Measurements from ENCODE around the gene BCL2.
"Not testable (repeated sequence)": the region's sequence is repeated elsewhere in the genome, so short reads cannot be mapped to it uniquely, and the experiment has no call there.

Gene BCL2

DNA sequence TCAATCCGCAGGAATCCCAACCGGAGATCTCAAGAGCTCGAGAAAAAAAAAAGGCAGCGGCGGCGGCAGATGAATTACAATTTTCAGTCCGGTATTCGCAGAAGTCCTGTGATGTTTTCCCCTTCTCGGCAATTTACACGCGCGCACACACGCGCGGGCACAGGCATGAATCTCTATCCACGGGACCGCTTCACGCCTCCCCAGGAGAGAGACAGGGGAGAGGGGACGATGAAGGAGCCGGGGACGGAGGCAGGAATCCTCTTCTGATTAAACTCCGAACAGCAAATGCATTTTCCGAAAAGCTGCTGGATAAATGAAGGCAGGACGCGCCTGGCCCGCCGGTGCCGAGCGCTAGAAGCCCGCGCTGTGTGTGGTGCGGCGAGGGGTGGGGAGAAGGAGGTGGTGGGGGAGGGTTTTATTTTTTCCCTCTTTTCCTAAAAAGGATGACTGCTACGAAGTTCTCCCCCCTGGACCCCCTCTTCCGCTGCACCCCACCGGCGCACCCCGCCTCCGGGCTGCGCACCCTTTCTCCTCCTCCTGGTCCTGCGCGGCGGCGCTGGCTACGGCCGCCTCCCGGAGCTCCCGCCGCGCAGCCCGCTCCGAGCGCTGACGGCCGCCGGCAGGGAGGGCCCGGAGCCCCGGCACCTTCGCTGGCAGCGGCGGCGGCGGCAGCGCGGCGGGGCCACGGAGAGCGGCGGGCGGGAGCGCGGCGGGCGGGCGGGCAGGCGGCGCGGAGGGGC lies at the start of gene BCL2:
Gene BCL2 (minus strand): TSS at position 387 of the 740 bp plus-strand sequence.
- no peak for DNase-seq (ENCODE audit: low spot score)

DNA sequence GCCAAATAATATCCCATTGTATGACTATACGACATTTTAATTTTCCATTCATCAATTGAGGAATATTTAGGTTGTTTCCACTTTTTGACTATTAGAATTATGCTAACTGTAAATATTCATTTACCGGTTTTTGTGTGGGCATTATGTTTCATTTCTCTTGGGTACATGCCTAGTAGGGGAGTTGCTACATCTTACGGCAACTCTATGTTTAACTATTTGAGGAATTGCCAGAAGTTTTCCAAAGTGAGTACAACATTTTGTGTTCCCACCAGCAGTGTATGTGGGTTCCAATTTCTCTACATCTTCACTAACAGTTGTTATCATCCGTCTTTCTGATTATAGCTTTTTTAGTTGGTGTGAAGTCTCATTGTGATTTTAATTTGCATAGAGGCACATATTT lies 49.0 kb upstream of the BCL2 start:
- no peak for DNase-seq (ENCODE audit: low spot score)

DNA sequence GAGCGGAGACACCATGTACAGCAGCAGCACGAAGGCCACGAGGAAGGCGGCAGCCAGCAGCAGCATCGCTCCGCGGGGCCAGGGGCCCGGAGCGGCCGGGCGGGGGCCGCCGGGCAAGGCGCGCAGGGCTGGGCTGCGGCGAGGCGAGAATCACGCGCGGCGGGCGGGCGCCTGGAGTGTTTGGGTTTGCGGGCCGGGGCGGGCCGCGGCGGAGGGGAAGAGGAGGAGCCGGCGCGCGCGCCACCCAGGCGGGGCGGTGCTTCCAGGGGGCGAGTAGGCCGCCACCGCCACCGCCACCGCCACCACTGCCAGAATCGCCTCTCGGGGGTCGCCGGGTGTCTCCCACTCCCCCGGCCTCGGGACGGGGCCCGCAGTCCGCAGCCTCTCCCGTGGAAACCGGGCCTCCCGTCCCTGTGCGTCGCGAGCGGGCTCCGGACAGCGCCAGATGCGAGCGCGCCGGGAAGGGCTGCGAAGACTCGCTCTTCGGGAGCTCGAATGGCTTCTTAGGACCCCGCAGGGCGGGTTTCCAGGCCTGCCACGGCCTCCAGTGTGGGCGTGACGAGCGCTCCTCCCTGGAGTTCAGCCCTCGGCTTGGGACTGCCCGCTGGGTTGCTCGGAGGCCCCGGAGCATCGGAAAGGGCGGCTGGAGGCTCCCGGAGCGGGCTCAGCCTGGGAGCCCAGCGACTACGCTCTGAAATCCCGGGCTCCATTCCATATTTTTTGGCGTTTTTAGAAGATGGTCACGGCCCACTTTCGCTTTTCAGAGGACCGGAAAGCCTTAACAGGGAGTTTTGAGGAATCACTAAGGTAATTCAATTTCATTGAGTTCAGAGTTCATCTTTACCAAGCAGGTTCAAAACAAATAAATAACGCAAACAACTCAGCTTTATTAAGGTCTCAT lies 47.7 kb upstream of the BCL2 start, which contains the start of gene KDSR:
Gene KDSR (minus strand): TSS at position 154 of the 901 bp plus-strand sequence. CDS start 88 bp downstream, at position 66.
- peak; percentile 80 for DNase-seq (ENCODE audit: low spot score)

DNA sequence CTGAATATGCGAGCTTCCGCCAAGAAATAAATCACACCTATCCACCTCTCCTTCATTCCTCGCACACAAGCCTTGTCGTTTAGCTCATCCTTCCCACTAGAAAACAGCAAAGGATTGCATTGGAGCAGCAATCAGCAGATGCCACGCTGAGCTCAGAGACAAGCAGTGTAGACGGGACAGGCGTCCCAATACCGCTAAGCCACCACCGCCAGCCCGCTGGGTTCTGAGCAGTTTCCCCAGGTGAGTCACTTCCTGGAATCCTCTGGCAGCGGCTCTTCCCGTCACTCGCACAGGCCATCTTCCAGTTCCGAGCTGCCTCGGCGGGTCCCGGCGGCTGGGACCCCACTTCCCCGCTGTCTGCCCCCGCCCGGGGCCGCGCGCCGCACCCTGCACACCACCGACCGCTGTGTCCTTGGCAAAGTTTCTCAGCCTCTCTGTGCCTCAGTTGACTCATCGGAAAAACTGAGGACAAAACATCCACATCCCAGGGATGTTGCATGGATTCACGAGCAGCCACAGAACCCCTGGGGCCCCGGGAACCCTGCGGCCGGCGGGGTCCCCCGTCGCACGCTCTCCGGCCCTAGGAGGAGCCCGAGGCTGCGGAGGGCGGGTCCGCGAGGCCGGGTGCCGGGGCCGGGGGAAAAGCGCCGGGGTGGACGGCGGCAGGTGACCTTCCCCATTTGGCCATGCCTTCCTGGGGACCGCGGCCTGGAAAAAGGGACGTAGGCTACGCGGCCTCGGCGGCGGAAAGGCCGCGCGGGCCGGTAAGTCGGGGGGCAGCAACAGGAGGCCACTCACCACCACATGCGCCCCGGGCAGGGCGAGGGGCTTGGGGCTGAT lies 46.9 kb upstream of the BCL2 start:
- peak; percentile 48 for DNase-seq (ENCODE audit: low spot score)

DNA sequence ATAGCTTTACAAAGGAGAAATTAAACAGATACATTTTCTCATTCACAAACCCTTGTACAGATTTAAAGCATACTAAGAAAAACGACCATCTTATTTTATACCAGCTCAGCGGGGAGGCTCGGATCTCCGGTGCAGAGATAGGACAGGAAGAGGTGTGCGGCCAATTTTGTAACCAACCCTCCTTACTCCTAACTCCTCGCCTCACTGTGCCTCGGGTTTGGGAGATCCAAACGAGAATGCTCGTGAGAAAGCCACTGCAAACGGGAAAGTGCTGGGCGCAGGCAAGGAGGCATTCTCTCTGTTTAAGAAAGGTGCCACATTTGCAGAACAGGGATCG lies 46.3 kb upstream of the BCL2 start:
- no peak for DNase-seq (ENCODE audit: low spot score)

DNA sequence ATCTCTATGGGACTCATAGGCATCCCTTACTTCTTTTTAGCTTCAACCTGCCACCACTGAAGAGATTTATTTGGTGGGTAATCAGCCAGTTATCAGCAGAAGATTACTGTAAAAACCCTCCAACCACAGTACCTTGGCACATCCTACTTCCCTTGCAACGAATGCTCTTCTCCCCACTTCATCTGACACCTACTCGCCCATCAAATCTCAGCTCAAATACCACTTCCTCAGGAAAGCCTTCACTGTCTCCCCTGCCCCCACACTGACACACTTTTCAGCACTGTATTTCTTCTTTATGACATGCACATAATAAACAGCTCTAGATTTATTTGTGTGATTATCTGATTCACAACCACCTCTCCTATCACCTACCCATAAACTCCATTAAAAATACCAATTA lies 44.4 kb upstream of the BCL2 start:
- no peak for DNase-seq (ENCODE audit: low spot score)

DNA sequence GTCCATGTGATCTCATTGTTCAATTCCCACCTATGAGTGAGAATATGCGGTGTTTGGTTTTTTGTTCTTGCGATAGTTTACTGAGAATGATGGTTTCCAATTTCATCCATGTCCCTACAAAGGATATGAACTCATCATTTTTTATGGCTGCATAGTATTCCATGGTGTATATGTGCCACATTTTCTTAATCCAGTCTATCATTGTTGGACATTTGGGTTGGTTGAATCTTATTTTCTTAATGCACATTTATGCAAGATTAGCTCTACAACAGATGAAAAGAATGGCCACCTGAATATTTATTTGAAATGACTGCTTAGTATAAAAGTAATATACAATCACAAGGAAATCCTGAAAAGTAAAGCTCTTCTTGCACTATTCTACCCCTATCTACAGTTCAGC lies 43.9 kb upstream of the BCL2 start:
- not testable (repeated sequence) for DNase-seq (ENCODE audit: low spot score)

DNA sequence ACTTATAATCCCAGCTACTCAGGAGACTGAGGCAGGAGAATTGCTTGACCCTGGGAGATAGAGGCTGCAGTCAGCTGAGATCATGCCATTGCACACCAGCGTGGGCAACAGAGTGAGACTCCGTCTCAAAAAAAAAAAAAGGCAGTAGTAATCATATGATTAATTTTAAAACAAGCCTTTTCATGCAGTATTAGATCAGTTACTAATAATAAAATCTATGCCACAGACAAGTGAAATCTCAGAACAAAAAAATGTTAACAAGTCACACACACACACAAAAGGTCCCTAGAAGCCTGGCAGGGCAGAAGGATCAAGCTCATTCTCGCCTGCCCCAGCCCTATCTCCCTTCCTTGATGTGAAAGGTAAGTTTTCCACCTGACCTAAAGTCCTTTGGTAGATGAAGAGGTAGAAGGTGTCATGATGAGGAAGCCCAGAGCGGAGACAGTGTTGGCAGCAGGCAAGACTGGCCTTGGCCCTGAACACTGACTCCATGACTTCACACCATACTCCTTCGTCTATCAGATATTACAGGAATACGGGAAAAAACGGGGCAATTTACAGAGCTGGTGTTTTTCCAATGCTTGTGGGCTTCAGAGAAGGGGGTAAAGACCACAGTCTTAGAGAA lies 36.8 kb upstream of the BCL2 start:
- DNase-seq (ENCODE audit: low spot score) = no peak

DNA sequence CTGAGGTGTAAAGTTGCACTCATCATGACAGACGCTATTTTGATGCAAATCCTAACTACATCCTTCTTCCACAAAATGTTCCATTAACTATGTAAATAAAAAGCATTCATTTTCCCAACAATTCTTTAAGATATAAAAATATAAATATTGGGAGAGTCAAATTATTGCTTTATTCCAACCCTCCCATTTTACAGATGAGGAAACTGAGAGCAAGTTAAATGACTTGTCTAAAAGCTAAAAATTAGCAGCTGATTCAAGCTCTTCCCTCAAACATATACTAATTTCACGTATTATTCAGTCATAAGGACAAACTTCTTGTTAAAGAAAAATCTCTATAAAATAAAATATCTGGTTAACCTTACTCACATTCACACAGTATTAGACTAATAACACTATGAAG lies 30.7 kb upstream of the BCL2 start:
- no peak for DNase-seq (ENCODE audit: low spot score)

DNA sequence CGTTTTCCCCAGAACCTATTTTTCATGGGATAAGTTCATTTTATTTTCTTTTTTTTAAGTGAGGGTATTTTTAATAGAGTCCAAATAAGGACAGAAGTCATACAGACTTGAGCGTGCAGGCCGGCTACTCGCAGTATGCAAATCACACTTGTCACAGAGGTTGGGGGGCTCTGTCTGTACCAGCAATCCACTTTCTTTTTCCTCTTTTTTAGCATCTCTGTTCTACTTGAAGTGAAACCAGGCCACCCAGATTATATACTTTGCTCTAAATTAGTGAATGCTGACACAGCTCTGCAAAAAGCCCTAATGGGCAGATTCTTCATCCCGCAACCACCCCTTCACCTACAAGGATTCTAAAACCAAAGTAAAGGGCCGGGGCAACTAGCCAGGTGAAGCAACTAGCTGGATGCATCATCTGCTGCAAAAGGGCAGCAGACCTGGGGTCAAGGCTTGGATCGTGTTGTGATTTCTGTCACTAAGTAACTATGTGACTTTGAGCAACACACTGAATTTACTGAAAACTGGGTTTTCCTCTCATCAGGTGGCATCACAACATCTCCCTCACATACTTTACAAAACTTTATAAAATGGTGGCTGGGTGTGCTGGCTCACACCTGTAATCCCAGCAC lies 29.1 kb upstream of the BCL2 start:
- DNase-seq (ENCODE audit: low spot score) = no peak

DNA sequence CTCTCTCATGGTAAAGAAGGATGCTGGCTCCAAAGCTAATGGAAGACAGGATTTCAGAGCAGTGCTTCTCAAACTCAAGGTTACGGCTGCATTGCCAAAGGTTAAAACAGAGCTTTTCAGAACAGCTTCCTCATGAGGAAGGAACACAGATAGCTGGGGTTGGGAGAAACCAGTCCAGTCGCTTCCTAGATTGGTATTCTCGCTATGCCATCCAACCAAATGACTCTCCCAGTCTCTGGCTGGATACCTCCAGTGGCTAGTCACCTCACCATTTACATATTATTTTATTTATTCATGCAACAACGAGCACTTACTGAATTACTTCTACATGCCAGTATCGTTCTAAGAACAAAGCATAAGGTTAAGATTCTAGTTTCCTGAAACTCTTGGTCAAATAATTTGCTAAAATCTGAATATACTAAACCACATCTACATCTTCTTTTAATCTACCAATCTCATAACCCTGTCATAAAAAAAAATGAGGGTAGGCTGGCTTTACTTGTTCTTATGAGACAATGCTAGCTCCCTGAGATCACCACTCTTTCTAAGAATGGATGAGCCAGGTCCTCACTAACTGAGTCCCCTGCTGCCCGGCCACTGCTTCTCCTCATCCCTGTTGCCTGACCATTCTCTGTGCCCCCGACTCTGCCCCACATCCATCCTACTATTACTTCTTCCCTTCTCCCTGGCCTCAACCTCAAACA lies 27.1 kb upstream of the BCL2 start:
- DNase-seq (ENCODE audit: low spot score) = no peak

DNA sequence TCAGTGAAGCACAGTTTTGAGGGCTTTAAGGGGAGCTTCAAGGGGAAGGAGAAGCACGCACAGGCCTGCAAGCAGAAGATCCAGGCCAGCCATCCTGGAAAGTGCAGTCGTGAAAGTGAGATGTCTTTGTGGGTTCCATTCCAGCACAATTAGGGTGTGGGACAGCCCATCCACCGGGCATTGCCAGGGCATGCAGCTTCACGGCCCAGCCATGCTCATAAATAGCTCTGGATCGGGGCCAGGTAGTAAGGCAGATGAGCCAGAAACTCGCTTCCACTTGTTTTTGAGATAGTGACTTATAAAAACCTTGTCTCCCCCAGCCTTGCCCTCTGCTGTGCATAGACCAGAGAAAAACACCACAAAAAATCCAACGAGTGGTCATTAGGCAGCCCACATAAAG lies 26.5 kb upstream of the BCL2 start:
- no peak for DNase-seq (ENCODE audit: low spot score)

DNA sequence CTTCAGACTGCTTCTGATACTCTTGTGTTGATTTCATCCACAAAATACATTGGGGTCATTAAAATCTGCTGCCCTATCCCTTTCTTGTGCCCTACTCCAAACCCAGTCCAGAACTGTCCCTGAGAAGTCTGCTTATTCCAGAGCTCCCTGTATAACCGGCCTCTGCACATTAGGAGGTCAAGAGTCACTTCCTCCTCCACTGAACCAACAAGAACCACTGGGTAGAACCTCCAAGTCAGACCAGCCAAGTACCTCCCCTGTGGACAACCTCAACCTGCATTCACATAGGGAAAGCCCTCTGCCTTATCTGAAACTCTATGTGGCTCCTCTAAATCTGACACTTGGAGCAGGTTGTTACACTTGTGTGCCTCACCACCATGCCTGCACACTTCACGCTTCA lies 25.3 kb upstream of the BCL2 start:
- no peak for DNase-seq (ENCODE audit: low spot score)

DNA sequence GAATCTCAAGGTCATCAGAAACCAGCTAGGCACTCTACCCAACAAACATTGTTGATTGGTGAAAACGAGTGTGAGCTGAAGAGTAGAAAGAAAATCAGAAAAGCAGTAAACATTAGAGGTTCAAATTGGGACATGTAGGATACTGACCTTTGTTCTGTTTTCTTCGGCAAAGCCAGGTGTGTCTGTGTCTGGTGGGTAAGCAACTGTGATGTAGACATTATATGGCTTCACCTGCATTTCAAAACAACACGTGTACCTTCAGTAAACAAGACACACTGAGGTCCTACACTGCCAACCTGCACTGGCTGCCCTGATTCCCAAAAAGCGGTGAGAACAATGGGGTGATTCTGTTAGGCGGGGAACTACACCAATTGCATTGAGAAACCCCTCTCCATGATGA lies 24.7 kb upstream of the BCL2 start:
- DNase-seq (ENCODE audit: low spot score) = no peak

DNA sequence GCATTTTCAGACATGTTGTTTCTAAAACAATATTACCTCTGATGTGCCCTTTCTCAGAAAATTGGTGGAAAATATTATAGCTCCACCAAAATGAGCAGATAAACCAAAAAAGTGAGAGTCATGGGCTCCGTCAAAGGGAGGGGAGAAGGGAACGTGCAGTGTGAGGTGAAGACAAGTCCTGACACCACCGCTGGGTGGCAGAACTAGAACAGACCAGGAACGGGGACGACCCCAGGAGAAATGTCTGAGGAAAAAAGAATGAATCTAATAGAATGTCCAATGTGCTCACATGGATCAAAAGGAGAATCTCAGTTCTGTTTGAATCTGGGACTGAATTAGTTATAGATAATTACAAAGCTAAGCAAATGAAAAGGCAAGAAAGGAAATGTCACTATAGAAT lies 22.6 kb upstream of the BCL2 start:
- DNase-seq (ENCODE audit: low spot score) = peak; percentile 60

DNA sequence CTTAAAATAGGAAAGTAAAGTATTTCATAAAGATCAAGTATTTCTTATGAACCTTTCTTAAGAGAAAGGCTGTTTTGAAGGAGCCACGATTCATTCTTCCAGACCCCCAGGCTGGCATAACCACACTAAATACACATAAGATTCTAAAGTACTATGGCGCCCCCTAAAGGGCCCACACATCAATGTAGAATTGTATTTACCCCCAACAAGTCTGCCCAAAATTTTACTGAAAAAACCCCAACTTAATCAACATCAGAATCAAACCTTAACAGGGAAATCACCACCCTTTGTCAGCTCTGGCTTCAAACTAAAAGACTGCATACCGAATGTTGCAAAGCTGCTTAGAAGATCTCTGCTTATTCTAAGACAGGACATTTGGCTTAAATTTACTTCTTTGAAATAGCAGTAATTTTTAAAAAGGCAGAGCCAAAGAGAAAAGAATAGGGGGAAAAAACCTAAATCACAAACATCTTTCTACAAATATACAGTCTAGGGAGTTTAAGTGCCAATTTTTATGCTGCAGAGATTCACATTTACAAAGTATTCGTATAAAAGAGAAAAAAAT lies 20.4 kb upstream of the BCL2 start:
- DNase-seq (ENCODE audit: low spot score) = no peak

DNA sequence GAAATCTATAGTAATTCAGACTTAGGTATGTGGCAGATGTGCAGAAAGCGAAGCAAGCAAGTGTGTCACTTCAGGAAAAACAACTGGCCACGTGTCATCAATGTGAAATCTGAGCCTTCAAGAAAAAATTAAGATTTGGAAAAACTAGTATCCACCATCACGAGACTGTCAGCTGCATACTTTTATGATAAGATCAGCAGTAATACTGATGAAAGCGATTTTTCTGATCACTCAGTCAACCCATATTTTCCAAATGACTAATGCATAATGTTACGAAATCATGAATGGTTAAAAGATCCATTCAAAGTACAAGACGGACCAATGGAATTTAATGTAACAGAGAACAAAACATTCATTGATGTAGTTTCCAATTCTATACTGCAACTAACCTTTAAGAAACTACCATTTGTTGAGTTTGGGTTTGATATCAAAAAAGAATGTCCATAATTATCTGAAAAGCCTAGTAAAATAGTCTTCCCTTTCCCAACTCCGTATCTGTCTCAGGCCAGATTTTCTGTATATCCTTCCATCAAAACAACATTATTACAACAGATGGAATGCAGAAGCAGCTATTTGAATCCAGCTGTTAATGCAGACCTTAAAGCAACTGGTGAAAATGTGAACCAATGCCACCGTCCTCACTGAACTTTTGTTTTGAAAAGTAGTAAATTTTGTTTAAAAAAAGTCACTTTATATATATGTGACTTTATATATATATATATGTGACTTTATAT lies 17.0 kb upstream of the BCL2 start:
- no peak for DNase-seq (ENCODE audit: low spot score)

DNA sequence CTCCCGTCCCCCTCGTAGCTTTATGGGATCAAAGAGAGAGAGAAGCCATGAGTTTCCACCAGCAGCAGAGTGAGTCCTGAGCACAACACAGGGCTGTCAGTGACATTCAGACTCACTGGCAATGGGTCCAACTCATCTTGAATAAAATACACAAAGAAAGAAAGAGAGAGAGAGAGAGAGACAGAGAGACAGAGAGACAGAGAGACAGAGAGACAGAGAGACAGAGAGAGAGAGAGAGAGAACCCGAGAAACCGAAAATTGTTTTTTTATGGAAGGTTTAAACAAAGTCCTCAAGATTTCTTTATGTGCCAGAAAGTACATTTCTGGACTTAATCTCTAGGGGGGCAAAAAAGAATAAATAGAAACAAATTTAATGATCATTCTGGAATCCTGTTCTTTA lies 11.5 kb upstream of the BCL2 start:
- DNase-seq (ENCODE audit: low spot score) = no peak

DNA sequence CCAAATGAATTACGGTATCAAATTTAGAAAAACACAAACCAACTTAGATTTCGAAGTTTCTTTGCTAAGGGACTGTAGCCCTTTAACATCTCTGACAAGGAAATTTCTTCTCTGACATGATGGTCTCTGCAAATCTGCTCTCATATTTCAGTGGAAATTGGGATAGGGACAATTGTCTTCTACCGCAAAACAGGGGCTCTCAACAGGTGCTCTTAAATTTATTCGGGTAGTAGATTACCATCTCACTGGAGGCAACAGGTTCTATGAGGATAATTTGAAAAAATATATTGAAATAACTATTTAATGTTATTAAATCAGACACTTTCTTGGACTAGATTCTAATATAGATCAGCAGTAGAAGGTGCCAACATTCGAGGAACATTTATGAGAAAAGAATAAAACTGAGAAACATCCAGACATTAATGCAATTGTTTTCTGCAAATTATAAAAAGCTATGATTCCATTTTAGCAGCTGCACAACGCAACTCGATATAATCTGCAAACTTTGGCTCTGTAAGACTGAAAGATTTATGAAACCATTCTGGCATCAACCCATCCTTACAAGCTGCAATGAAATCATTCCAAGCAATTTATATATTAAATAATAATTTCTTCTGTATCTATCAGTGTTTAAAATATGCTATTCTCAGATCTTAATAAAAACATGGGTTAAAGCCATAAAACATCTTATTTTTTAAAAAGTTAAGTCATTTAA lies 10.0 kb upstream of the BCL2 start:
- DNase-seq (ENCODE audit: low spot score) = no peak
